ENCODE results near the gene PRM2. TPM values are rescaled to one million over a fixed set of nuclear protein-coding genes. Genes with fewer than 3 reads are reported as not detected.

Gene PRM2
- total RNA-seq, 2 donors from 2014 or later: 343 TPM; not detected in 1

DNA sequence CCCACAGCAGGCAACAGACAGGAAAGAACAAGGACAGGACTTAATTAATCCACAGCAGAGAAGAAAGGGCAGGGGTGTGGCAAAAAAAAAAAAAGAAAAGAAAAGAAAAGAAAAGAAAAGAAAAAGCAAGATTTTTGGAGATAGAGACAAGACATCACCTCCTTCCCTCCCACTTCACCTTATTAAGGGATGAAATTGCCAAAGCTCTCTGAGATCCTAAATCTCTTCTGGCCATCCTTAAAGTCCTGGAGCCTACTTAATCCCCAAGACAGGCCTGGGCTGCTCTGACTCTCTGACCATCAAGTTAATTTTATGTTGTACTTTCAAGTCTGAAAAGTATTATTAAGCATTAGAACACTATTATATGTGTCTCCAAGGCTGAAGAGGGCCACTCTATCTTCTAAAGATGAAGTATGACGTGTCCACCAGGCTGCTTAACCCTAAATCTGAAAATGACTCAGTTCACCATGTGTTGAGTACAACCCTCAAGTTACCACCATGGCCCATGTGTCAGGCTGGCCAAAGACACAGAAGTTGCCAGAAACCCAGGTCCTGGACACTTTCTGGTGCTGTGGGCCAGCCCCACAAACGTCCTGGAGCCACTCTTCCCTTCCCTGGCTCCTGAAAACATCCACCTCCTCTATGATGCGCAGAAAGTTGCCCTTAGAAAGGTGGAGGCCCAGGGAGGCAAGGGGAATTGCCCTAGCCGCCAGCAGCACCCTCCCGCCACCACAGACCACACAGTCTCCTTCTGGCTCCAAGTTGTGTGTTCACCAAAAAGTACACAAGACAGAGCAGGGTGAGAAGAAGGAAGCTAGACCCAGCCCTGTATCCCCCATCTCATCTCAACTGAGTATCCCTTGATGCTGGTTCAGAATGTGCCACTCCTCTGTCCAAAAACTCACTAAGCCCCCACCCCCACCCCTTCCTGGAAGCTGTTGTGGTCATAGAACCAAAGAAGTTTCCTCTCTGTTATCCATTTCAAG is 23.0 kb downstream of the PRM2 start:
- intact Hi-C loops (cut with DNase I): loop anchor here (10.0 kb wide), 2 partner anchors 119 to 149 kb away; no protein-coding TSS in a partner anchor
- no peak for DNase-seq (ENCODE audit: low spot score)
- TF ChIP-seq POLR2A (IDR thresholded peaks at IDR 0.05): no peak
- H3K9me3 ChIP-seq: no peaks in the 10 kb centered on the region
- 68% methylated on average over 5 of the region's 5 CpGs for WGBS
- H3K4me3 ChIP-seq: no peak overlapping the region
- no peaks in the 10 kb centered on the region for H3K36me3 ChIP-seq
- H3K27me3 ChIP-seq (replicated peaks; ENCODE audit: insufficient read depth): no peaks in the 10 kb centered on the region
- no peaks in the 10 kb centered on the region for H3K4me1 ChIP-seq (replicated peaks)
- no peak overlapping the region for H3K27ac ChIP-seq

DNA sequence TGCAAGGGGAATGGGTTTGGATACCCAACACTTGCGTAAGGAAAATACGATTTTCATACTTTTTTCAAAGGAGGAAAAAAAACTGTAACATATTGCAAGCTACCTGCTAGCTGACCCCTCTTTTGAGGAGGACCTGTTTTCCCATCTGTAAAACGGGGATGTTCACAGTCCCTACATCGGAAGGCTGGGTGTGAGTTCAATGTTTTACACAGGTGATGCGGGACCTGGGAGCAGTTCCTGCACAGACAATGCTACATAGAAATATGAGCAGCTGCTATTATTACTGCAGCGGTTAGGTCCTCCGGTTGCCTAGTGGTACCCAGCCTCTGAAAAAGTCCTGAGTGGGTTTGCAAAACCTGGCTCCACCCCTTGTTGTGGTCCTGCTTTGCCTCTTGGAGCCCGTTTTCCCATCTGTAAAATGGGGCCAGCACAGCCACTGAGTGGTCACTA is 23.8 kb downstream of the PRM2 start:
- Histone ChIP-seq H3K27me3 (replicated peaks; ENCODE audit: insufficient read depth) (no peaks in the 10 kb centered on the region), H3K9me3 (no peaks in the 10 kb centered on the region), H3K36me3 (no peaks in the 10 kb centered on the region), H3K4me3 (no peak overlapping the region), H3K27ac (no peak overlapping the region), H3K4me1 (replicated peaks) (no peaks in the 10 kb centered on the region)
- TF ChIP-seq POLR2A (IDR thresholded peaks at IDR 0.05) (no peak), POLR2AphosphoS5 (IDR thresholded peaks at IDR 0.05) (no peak)
- TF ChIP-seq, protein P1, sequence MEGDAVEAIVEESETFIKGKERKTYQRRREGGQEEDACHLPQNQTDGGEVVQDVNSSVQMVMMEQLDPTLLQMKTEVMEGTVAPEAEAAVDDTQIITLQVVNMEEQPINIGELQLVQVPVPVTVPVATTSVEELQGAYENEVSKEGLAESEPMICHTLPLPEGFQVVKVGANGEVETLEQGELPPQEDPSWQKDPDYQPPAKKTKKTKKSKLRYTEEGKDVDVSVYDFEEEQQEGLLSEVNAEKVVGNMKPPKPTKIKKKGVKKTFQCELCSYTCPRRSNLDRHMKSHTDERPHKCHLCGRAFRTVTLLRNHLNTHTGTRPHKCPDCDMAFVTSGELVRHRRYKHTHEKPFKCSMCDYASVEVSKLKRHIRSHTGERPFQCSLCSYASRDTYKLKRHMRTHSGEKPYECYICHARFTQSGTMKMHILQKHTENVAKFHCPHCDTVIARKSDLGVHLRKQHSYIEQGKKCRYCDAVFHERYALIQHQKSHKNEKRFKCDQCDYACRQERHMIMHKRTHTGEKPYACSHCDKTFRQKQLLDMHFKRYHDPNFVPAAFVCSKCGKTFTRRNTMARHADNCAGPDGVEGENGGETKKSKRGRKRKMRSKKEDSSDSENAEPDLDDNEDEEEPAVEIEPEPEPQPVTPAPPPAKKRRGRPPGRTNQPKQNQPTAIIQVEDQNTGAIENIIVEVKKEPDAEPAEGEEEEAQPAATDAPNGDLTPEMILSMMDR (IDR thresholded peaks at IDR 0.05): no peak
- intact Hi-C loops (cut with DNase I): loop anchor here (10.0 kb wide), 2 partner anchors 118 to 148 kb away; no protein-coding TSS in a partner anchor
- DNase-seq (ENCODE audit: low spot score): no peak
- 84% methylated on average over 8 of the region's 8 CpGs for WGBS

DNA sequence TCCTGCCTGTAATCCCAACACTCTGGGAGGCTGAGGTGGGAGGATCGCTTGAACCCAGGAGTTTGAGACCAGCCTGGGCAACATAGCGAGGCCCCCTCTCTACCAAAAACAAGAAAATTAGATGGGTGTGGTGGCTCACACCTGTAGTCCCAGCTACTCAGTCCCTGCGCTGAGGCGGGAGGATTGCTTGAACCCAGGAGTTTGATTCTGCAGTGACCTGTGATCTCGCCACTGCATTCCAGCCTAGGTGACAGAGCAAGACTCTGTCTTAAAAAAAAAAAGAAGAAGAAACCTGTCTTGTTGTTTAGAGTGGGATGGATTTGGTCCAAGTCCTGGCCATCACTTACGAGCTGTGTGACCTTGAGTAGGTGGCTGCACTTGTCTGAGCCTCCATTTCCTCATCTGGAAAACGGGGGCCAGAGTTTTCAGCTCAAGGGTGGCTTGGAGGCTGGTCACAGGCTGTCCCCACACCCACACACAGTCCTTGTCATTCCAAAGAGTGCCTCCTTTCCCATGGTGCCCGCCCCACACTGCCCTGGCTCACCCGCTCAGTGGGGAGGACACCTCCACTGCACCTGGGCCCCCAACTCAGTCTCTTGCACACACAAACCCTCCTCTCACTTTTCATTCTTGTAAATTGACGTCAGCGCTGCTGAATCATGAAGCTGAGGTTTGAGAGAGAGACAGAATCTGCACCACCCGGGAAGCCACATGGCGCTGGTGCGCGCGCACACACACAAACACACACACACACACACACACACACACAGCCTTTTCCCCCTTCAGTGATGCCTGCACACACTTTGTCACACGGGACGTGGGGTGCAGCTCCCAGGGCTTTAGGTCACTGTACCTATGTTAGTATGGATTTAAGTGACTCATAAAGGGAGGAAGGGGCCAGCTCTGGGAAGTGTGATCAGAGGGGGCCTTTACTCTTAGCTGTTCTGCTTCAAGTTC is 24.5 kb downstream of the PRM2 start:
- no peak overlapping the region for H3K4me3 ChIP-seq
- TF ChIP-seq POLR2A (IDR thresholded peaks at IDR 0.05) (no peak), POLR2AphosphoS5 (IDR thresholded peaks at IDR 0.05) (no peak)
- TF ChIP-seq, protein P1 (IDR thresholded peaks at IDR 0.05): no peak
- intact Hi-C loops (cut with DNase I): loop anchor here (10.0 kb wide), 2 partner anchors 117 to 147 kb away; no protein-coding TSS in a partner anchor
- no peaks in the 10 kb centered on the region for H3K9me3 ChIP-seq
- H3K4me1 ChIP-seq (replicated peaks): no peaks in the 10 kb centered on the region
- no peak for DNase-seq (ENCODE audit: low spot score)
- WGBS: 74% methylated on average over 18 of the region's 18 CpGs
- H3K27me3 ChIP-seq (replicated peaks; ENCODE audit: insufficient read depth): no peaks in the 10 kb centered on the region
- H3K36me3 ChIP-seq: no peaks in the 10 kb centered on the region
- no peak overlapping the region for H3K27ac ChIP-seq

DNA sequence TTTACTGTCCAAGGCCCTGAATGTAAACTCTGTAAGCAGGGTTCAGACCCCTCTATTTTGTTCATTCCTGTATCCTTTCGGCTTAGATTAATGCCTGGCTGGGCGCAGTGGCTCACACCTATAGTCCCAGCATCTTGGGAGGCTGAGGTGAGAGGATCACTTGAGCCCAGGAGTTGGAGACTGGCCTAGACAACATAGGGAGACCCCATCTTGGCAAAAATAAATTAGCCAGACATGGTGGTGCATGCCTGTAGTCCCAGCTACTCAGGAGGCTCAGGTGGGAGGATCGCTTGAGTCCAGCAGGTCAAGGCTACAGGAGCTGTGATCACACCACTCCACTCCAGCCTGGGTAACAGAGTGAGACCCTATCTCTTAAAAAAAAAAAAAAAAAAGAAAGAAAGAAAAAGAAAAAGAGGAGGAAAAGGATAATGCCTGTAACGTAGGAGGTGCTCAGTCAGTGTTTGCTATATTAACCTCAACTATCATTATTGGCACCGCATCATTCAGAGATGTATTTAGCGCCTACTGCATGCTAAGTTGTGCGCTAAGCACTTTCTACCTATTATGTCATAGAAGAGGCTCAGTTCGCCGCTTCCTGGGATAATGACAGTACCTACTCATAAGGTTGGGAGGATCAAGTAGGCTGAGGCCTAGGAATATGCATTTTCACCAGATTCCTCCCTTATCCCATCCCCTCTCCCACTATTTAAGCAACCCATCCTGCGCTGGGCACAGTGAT is 25.3 kb downstream of the PRM2 start:
- WGBS: 96% methylated on average over 10 of the region's 10 CpGs
- H3K9me3 ChIP-seq: no peaks in the 10 kb centered on the region
- no peaks in the 10 kb centered on the region for H3K36me3 ChIP-seq
- DNase-seq (ENCODE audit: low spot score): no peak
- no peaks in the 10 kb centered on the region for H3K27me3 ChIP-seq (replicated peaks; ENCODE audit: insufficient read depth)
- H3K27ac ChIP-seq: no peak overlapping the region
- no peak overlapping the region for H3K4me3 ChIP-seq
- intact Hi-C loops (cut with DNase I): loop anchor here (10.0 kb wide), 2 partner anchors 116 to 146 kb away; no protein-coding TSS in a partner anchor
- TF ChIP-seq POLR2AphosphoS5 (IDR thresholded peaks at IDR 0.05) (no peak), POLR2A (IDR thresholded peaks at IDR 0.05) (no peak)
- TF ChIP-seq, protein P1 (IDR thresholded peaks at IDR 0.05): no peak
- H3K4me1 ChIP-seq (replicated peaks): no peaks in the 10 kb centered on the region

All from prostate gland (tissue), 2 donors.